MM.1S (cell line): ENCODE data around the gene GSAP.

Experiments used
- CTCF ChIP-seq: fragments of 300-600 bp; sonication (generic); IDR thresholded peaks from 2 replicates; pipeline ENCODE4 v1.5.1; 2016; ENCODE audit warnings: antibody characterized with exemption, low read length, mixed read lengths
- EZH2 ChIP-seq: fragments of 300-600 bp; sonication (generic); optimal IDR thresholded peaks from 2 replicates; pipeline ENCODE3; 2017; ENCODE audit warnings: low read depth, mild to moderate bottlenecking, antibody characterized with exemption, low read length, mixed read lengths
- EZH2phosphoT487 ChIP-seq: fragments of 300-600 bp; sonication (generic); IDR thresholded peaks from 2 replicates; pipeline ENCODE4 v1.6.1; 2018; ENCODE audit warnings: antibody characterized with exemption, low read length

- TF ChIP-seq EZH2 (no peak), CTCF (no peak), EZH2phosphoT487 (no peak)
These were observed 49.1 kb upstream of the GSAP start for GRCh38 chr7:77465256-77465655.
